Smooth muscle cell of the brain vasculature (primary cell): ENCODE results near the gene NQO1.
A peak's percentile ranks its signal among the peaks of the same experiment; 100 is the strongest.
"Not testable (repeated sequence)": the region's sequence is repeated elsewhere in the genome, so short reads cannot be mapped to it uniquely, and the experiment has no call there.

Source experiments
- DNase-seq: peaks from one replicate; pipeline ENCODE4 v3.0.0-alpha.2; 2012; ENCODE audit warnings: low read depth, low spot score

The NQO1 gene

GRCh38 chr16:69726313-69727060 is at the start of gene NQO1:
TSS of gene NQO1 (minus strand) at chr16:69726560. CDS start at chr16:69726439, 121 bp downstream.
- peak; percentile 94 for DNase-seq

GRCh38 chr16:69775563-69775962 is 49.2 kb upstream of the NQO1 start:
- DNase-seq: no peak

GRCh38 chr16:69773260-69773947 is 47.0 kb upstream of the NQO1 start:
- DNase-seq: no peak

GRCh38 chr16:69771651-69771967 is 45.2 kb upstream of the NQO1 start:
- no peak for DNase-seq

GRCh38 chr16:69769404-69769803 is 43.0 kb upstream of the NQO1 start:
- DNase-seq: no peak

GRCh38 chr16:69768666-69769065 is 42.3 kb upstream of the NQO1 start:
- DNase-seq: no peak

GRCh38 chr16:69767459-69768229 is 41.3 kb upstream of the NQO1 start:
- DNase-seq: no peak

GRCh38 chr16:69763599-69763942 is 37.2 kb upstream of the NQO1 start:
- no peak for DNase-seq

- DNase-seq: no peak
These were observed 36.6 kb upstream of the NQO1 start for GRCh38 chr16:69762814-69763598.

- DNase-seq: no peak
These were observed 35.8 kb upstream of the NQO1 start, which contains the start of gene WWP2 for GRCh38 chr16:69761983-69762813. TSS of gene WWP2 (plus strand) at chr16:69762332. CDS start at chr16:69787011, 24,679 bp downstream.

GRCh38 chr16:69757375-69757774 is 31.0 kb upstream of the NQO1 start:
- not testable (repeated sequence) for DNase-seq

GRCh38 chr16:69756705-69757104 is 30.3 kb upstream of the NQO1 start:
- no peak for DNase-seq

GRCh38 chr16:69754469-69755310 is 28.3 kb upstream of the NQO1 start, which contains the start of gene NOB1:
TSS of gene NOB1 (minus strand) at chr16:69754926. CDS start at chr16:69754910, 16 bp downstream.
- peak; percentile 93 for DNase-seq

- DNase-seq: no peak
These were observed 27.7 kb upstream of the NQO1 start for GRCh38 chr16:69754143-69754468.

GRCh38 chr16:69748694-69749345 is 22.5 kb upstream of the NQO1 start:
- no peak for DNase-seq

- DNase-seq: no peak
These were observed 20.8 kb upstream of the NQO1 start for GRCh38 chr16:69747115-69747514.

- DNase-seq: no peak
These were observed 19.6 kb upstream of the NQO1 start for GRCh38 chr16:69745959-69746358.

GRCh38 chr16:69745232-69745612 is 18.9 kb upstream of the NQO1 start:
- DNase-seq: no peak
